Stomach (tissue), 4 donors: ENCODE data around the gene PRR22.

Experiments
- CTCF ChIP-seq, 7 experiments: fragments of 450-650 bp in 4 of 7; fragments of 200-600 bp in 3 of 7; sonication (generic) in 3 of 7; IDR thresholded peaks; one replicate each; pipeline ENCODE4 v1.5.1; 2016 to 2019; ENCODE audit warnings: antibody characterized with exemption in 7 of 7, control low read depth in 2 of 7, mild to moderate bottlenecking in 1 of 7
- POLR2AphosphoS5 ChIP-seq, 3 donors: sonication (generic); formaldehyde crosslinking; IDR thresholded peaks; one replicate each; pipeline ENCODE4 v1.6.1; 2016; ENCODE audit warnings: antibody characterized with exemption in 3 of 3

GRCh38 chr19:5820785-5821184 lies 36.2 kb upstream of the PRR22 start:
- TF ChIP-seq CTCF (IDR thresholded peaks at IDR 0.05) (no peak), POLR2AphosphoS5 (IDR thresholded peaks at IDR 0.05) (no peak)
